HG03103 (cell line): Measurements from ENCODE around the gene CFAP119.

ENCODE experiments used
- ATAC-seq: cut with Tn5 transposase; IDR thresholded peaks from one replicate; pipeline ENCODE4 v1.9.1; 2021; ENCODE audit warnings: low read depth; ENCODE audit not compliant: unreplicated experiment

Gene CFAP119

DNA sequence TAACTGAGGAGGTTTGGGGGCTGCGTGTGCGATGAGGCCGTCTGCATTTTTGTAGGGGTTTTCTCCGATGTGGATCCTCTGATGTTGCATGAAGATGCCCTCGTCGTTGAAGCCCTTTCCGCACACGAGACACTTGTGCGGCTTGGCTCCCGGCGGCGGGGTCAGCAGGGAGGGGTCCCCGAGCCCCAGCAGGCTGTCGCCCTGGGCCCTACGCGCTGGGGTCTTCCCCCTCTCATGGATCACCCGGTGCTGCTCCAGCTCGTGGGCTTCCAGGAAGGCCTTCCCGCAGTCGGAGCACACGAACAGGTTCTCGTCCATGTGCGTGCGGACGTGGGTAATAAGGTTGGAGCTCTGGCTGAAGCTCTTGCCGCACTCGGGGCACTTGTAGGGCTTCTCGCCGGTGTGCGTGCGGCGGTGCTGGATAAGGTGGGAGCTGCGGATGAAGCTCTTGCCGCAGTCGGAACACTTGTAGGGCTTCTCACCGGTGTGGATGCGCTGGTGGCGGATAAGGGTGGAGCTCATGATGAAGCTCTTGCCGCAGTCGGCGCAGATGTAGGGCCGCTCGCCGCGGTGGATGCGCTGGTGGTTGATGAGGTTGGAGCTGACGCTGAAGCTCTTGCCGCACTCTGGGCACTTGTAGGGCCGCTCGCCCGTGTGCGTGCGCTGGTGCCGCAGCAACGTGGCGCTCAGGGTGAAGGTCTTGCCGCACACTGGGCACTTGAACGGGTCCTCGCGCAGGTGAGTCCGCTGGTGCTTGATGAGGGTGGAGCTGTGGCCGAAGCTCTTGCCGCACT lies 20.8 kb upstream of the CFAP119 start:
- ATAC-seq, result no peak

DNA sequence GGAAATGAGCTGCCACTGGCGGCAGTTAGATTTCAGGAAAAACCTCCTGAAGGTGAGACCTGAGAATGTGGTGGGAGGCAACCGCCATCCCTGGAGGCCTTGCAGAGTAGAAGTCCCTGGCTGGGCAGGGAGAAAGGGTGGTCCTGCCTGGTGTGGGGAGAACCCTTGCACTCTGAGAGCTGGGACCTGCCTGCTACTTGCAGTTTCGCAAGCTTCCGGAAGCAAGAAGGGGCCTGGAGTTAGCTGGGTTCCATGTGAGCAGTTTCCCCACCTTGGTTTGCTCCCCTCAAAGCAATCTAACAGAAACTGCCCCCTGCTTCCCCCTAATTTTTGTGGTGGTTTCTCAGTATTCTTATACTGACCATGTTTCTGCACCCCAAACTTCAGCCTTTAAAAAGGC lies 18.7 kb upstream of the CFAP119 start:
- ATAC-seq, result no peak

DNA sequence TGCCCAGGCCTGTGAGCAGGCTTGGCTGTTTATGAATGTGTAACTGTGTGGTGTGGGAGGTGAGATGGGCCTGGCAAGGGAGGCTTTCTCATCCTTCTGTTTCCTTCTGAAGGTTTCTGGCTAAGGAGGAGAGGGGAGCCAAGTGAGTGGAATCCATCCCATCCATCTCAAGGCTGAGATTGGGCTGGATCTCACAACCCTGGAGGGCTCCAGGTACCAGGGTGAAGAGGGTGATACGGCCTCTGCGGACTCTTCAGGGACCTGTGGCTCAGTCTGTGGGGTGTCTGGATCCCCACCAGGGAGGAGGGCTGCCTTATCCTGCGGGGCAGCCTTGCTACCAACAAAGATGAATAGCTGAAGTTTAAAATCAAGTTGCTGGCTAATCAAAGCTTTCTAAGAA lies 18.2 kb upstream of the CFAP119 start:
- no peak for ATAC-seq

DNA sequence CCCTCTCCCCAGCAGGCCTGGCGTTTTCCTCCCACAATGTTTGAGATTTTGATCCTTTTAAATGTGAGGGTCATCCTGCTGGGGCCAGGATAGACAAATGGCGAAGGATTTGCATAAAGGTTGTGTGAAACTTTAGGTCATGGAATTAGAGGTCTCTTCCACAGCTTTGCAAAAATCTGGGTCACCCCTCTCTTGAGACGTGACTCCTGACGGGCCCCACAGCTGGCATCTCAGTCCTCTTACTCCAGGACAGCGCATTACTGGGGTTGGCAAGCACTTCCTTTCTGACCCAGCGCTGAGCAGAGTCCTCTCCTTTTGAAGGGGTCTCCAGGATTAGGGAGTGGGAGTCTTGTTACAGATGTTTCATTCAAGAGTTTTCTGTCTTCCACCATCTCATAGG lies 17.7 kb upstream of the CFAP119 start:
- no peak for ATAC-seq

DNA sequence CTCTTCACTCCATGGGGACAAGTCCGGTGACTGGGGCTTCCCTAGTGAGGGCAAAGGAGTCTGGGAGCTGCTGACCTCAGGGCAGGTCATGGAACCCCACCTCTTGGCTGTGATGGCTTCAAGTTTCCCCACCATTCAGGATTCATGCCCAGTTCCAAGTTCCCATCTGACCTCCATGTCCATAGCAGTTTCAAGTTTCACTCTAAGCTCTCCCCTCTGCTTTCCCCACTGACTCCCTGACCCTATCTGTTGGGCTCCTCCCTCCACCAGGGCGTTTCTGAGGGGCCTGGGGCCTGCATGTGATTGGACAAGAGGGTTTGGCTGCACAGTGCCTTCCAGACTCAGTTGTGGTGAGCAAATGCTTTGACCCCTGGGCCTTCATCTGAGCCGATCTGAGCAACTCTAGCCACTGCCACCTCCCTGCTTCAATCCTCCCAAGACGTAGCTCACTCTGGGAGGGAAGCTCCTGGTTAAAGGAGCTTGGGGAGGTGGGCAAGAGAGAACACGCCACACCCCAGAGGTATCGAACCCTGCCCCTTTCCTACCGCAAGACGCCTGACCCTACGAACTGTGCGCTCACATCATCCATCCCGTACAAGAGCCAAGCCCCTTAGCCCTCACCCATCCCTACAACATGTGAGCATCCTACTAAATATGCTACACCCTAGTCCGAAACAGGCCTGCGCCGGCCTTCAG lies 16.8 kb upstream of the CFAP119 start:
- ATAC-seq, result no peak

DNA sequence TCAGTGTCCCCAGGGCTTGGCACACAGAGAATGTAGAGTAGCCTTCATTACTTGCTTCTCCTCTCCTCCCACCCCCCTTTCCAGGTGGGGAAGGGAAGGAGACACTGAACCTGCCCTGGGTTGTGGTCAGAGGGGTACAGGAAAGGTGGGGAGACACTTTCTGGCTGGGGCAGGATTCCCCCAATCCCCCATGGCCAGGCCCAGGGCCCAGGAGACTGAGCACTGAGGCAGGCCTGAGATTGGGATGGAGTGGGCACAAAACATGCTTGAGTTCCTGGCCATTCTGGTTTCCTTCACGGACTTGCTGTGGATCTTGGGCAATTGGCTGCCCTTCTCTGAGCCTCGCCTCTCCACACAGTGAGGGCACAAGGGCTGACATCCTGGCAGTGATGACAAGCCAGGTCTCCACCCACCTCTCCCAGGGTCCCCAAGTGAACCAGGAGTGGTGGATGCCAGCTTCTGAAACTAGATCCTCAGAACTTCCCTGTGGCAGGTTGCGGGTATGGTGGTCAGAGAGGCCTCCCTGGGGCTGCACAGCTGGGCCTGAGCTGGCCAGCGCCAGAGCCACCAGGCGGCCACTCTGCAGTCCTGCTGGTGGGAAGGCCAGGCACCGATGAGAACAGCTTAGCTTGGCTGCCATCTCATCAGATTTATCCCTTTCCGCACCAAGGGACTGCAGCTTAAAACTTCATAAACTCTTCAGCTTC lies 15.9 kb upstream of the CFAP119 start:
- ATAC-seq, result no peak

DNA sequence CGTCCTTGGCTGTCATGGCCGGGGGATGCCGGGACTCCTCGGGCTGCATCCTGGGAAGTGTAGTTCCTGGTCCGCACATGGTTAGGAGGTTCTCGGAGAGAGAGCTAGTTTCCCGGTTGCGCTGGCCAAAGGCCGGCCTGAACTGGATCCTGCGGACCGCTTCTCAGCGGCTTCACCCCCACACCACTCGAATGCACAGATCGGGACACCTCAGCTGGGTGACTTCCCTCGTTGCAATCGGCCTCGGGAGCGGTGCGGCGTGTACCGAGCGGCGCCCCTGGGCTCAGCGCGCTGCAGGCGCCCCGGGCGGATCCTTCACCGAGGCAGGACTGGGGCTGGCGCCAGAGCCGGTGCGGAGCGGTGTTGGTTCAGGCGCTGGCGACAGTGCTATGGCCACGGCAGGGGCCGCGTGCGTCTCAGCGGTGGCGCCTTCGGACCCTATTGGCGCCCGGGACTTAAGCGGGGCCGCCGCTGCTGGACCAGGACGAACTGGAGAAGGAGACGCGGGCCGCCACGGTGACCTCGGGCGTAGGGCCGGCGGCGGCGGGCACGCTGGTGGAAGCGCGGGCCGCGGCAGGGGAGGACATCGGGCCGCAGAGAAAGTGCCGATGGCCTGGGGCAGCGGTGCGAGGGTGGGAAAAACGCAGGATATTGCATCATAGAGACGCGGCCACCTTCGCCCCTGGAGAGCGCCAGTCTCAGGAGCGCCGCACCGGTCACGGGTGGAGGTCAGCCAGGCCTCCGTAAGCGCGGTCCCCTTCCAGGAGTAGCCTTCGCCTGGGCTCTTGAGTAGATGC lies 13.7 kb upstream of the CFAP119 start:
- ATAC-seq, result peak; percentile 45

DNA sequence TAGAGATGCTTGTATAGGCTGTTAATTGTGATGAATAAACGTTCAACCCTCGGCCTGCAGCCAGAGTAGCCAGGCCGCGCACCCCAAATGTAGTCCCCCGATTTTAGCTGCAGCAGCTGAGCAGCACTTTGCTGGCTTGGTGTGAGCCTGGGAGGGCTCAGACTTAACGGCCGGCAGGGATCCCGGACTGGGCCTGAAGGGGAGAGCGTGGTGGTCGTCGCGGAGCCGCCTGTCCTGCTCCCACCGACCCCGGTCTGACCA lies 13.2 kb upstream of the CFAP119 start:
- no peak for ATAC-seq

DNA sequence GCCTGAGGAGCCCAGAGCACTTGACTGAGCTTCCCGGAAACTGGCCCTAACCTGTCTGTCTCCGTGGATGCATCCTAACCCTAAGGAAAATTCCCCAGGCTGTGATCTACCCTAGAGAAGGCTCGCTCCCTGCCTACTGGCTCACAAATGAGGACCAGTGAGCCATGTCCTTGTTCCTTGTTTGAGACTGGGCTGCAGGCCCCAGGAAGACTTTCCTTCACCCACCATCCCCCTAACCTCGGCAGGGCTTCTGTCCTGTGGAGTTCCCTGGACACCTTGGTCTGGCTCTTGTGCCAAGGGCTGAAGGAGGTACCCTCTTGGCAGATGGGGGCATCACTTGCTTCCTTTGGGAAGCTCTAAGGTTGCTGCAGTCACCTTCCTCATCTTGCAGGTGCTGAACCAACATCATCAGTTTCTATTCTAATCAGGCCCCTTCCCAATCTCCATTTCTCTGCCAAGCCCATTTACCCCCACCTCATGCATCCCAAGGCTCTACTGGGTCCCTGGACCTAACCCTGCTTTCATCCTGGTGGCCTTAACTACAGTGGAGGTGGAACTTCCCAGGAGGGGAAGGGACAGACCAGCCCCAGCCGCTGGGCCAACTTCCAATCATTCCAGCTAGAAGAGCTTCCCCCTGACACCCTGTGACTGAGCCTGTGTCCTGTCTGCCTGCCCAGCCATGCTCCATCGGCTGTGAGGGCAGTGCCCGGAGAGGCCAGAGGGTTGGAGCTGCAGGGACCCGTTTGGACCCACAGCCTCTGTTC lies 12.7 kb upstream of the CFAP119 start:
- no peak for ATAC-seq

DNA sequence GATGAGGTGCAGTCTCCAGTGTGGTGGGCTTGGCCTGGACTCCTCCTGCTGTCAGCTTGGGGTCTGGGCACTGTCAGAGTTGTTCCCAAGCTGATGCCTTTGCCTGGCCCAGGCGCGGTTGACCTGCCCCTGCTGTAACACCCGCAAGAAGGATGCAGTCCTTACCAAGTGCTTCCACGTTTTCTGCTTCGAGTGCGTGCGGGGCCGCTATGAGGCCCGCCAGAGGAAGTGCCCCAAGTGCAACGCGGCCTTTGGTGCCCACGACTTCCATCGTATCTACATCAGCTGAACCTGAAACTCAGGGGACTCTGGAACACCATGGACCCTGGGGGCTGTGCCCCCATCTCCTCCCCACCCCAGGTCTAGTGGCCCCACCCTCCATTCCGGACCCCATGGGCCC lies 12.0 kb upstream of the CFAP119 start:
- ATAC-seq, result no peak

DNA sequence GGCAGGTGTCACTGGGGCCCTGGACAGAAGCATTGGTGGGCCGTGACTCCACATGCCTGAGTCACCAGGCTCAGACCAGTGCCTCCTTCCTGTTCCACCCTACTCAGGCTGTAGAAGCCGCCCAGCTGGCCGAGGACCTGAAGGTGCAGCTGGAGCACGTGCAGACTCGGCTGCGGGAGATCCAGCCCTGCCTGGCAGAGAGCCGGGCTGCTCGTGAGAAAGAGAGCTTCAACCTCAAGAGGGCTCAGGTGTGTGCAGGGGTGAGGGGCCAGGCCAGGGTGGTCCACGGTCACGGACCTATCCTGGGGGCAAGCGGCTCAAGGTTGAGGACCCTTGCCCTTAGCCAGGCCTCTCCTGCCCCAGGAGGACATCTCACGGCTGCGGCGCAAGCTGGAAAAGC lies 9.9 kb upstream of the CFAP119 start:
- no peak for ATAC-seq

DNA sequence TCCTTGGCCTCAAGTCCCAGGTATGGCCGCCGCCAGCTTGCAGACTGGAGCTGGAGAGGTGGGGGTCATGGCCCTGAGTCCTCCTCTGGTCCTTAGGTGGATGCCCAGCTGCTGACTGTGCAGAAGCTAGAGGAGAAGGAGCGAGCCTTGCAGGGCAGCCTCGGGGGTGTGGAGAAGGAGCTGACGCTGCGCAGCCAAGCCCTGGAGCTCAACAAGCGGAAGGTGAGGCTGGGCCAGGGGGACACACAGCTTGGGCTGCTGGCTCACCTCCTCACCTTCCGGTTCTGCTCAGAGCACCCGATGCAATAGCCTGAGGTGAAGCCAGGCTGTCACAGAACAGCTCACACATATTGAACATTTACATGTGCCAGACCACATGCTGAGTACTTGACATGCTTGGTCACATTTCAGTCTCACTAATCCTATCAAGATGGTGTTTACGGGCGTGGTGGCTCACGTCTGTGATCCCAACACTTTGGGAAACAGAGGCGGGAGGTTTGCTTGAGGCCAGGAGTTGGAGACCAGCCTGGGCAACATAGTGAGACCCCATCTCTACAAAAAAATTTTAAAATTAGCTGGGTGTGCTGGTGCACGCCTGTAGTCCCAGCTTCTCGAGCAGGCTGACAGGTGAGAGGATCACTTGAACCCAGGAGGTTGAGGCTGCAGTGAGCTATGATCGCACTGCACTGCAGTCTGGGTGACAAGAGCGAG lies 7.7 kb upstream of the CFAP119 start:
- ATAC-seq, result no peak

DNA sequence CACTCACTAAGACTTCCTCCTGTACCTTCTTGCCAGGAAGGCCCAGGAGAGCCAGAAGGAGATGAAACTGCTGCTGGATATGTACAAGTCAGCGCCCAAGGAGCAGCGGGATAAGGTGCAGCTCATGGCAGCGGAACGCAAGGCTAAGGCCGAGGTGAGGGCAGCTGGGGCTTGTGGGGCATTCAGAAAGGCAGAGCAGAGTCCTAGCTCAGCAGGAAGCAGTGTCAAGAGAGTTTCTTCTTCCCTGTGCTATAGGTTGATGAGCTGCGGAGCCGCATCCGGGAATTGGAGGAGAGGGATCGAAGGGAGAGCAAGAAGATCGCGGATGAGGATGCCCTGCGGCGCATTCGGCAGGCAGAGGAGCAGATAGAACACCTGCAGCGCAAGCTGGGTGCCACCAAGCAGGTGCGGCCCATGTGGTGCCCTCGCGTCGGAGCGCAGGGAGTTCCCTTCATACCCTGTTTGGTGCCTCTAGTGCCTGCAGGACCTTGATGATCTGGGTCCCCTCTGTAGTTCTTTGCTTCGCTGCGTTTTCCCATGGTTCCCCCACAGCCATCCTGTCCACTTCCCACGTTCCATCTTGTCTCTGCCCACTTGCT lies 6.8 kb upstream of the CFAP119 start:
- ATAC-seq, result no peak

DNA sequence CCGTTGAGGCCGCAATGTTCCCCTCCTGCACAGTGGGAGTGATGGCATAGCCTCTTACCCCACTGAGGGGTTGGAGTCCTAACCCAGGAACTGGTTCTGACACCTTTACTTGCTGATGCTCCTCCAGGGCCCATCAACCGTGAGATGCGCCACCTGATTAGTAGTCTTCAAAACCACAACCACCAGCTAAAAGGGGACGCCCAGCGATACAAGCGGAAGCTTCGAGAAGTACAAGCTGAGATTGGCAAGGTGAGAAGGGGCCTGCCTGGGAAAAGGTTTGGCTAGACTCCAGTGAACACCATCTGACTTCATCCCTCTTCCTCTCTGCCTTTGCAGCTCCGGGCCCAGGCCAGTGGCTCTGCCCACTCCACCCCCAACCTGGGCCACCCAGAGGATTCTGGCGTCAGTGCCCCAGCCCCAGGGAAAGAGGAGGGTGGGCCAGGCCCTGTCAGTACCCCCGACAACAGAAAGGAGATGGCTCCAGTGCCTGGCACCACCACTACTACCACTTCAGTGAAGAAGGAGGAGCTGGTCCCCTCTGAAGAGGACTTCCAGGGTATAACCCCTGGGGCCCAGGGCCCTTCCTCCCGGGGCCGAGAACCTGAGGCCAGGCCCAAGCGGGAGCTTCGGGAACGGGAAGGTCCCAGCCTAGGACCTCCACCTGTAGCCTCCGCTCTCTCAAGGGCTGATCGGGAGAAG lies 6.1 kb upstream of the CFAP119 start:
- no peak for ATAC-seq

DNA sequence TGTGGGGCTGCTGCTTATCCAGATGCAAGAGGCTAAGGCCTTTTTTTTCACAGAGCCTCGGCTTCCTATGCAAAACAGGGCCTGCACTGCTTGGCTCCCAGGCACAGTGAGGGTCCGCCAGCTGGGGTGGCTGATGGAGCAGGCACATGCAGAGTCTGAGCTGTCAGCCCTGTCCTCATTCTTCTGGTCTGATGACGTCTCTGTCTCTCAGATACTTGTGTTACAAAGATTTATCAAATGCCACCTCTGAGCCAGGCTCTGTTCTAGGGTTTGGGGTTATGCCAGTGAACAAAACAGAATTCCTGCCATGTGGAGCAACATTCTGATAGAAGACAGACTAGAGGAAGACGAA lies 5.0 kb upstream of the CFAP119 start:
- ATAC-seq, result no peak

DNA sequence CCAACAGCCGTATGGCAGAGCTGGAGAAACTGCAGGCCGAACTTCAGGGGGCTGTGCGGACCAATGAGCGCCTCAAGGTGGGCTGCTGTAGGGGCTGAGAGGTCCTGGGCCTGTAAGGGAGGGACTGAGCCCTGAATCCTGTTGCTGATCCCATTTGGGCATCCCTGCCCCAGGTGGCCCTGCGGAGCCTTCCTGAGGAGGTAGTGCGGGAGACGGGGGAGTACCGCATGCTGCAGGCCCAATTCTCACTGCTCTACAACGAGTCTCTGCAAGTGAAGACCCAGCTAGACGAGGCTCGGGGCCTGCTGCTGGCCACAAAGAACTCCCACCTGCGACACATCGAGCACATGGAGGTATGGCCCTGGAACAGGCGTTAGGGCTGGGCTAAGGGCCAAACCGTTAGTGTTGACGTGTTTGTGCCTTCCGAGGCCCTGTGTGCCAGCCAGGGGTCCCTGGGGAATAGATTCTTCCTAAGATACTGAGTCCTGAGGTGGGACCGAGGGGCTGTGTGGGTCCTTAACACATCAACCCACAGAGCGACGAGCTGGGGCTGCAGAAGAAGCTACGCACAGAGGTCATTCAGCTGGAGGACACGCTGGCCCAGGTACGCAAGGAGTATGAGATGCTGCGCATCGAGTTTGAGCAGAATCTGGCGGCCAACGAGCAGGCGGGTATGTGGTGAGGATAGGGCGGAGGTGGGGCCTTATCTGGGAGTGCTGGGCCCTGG lies 4.5 kb upstream of the CFAP119 start:
- no peak for ATAC-seq

DNA sequence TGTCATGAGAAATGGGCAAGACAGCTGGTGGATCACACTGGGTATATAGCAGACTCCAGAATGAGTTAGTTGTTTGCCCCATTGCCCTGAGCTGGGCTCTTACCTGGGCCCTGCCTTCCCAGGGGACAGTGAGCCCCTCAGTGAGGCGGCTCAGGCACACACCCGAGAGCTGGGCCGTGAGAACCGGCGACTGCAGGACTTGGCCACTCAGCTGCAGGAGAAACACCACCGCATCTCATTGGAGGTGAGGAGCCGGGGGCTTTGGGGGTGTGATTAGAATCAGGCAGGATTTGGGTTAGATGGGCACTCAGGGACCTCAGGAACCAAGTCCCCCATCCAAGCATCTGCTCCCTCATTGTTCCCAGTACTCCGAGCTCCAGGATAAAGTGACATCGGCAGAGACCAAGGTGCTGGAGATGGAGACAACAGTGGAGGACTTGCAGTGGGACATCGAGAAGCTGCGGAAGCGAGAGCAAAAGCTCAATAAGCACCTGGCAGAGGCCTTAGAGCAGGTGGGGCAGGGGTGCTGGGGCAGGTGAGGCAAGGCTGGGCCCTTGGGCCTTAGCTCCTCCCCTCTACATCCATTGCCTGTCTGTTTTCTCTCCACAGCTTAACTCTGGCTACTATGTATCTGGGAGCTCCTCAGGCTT lies 3.1 kb upstream of the CFAP119 start:
- no peak for ATAC-seq

DNA sequence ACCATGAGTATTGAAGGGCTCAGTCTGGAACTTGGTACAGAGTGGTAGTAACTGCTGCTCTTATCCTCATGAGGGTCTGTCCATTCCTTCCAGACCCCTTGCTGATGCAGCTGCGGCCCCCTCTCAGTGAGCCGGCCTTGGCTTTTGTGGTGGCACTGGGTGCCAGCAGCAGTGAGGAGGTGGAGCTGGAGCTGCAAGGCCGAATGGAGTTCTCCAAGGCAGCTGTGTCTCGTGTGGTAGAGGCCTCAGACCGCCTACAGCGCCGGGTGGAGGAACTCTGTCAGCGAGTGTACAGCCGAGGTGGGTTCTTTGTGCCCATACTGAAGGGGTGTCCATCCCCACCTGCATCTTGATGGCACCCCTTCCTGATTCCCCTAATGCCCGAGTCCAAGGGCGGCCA lies 2.2 kb upstream of the CFAP119 start:
- ATAC-seq, result no peak
